H9 (cell line): ENCODE results near the gene DLST. TPM values are rescaled to one million over a fixed set of nuclear protein-coding genes. Genes with fewer than 3 reads are reported as not detected.

Experiments
- DNase-seq: peaks from one replicate; pipeline ENCODE4 v3.0.0-alpha.2; 2017
- H2AFZ ChIP-seq: one replicate; pipeline ENCODE4 v1.6.1; 2013; ENCODE audit warnings: mild to moderate bottlenecking, low read length, control low read depth, moderate library complexity
- H2AK5ac ChIP-seq: 2 replicates; pipeline ENCODE4 v1.6.1; 2013; ENCODE audit warnings: low read length, control low read depth, mixed read lengths; ENCODE audit not compliant: insufficient read length
- H2BK120ac ChIP-seq: one replicate; pipeline ENCODE4 v1.6.1; 2013; ENCODE audit warnings: low read depth, mild to moderate bottlenecking, low read length, control low read depth, inconsistent platforms; ENCODE audit not compliant: poor library complexity, severe bottlenecking
- H2BK12ac ChIP-seq: 2 replicates; pipeline ENCODE4 v1.6.1; 2013; ENCODE audit warnings: low read length, control low read depth, mixed read lengths, low read depth; ENCODE audit not compliant: insufficient read length
- H2BK15ac ChIP-seq: 2 replicates; pipeline ENCODE4 v1.6.1; 2013; ENCODE audit warnings: low read depth, low read length, control low read depth
- H2BK20ac ChIP-seq: one replicate; pipeline ENCODE4 v1.6.1; 2013; ENCODE audit warnings: low read depth, mild to moderate bottlenecking, low read length, control low read depth, inconsistent platforms; ENCODE audit not compliant: poor library complexity, severe bottlenecking
- H2BK5ac ChIP-seq: 2 replicates; pipeline ENCODE4 v1.6.1; 2013; ENCODE audit warnings: low read length, control low read depth, mixed read lengths; ENCODE audit not compliant: insufficient read length
- H3K14ac ChIP-seq: 2 replicates; pipeline ENCODE4 v1.6.1; 2013; ENCODE audit warnings: low read length, control low read depth; ENCODE audit not compliant: insufficient read depth
- H3K18ac ChIP-seq: 2 replicates; pipeline ENCODE4 v1.6.1; 2013; ENCODE audit warnings: low read depth, mild to moderate bottlenecking, mixed read lengths, low read length, control low read depth; ENCODE audit not compliant: insufficient read length
- H3K23ac ChIP-seq: 2 replicates; pipeline ENCODE4 v1.6.1; 2013; ENCODE audit warnings: low read length, control low read depth, mixed read lengths, low read depth; ENCODE audit not compliant: insufficient read length
- H3K23me2 ChIP-seq: 2 replicates; pipeline ENCODE4 v1.6.1; 2013; ENCODE audit warnings: low read depth, mild to moderate bottlenecking, mixed read lengths, low read length, control low read depth; ENCODE audit not compliant: insufficient read length, poor library complexity, severe bottlenecking
- H3K27ac ChIP-seq: 2 replicates; pipeline ENCODE4 v1.5.1; 2013; ENCODE audit warnings: low read length, control low read depth, mixed read lengths, low read depth; ENCODE audit not compliant: insufficient read length
- H3K27me3 ChIP-seq: 2 replicates; pipeline ENCODE4 v1.6.1; 2013; ENCODE audit warnings: low read length, control low read depth, inconsistent platforms; ENCODE audit not compliant: insufficient read depth
- H3K4ac ChIP-seq: 2 replicates; pipeline ENCODE4 v1.6.1; 2013; ENCODE audit warnings: low read depth, mild to moderate bottlenecking, control low read depth, inconsistent platforms, low read length, moderate library complexity
- H3K4me1 ChIP-seq: 2 replicates; pipeline ENCODE4 v1.6.1; 2013; ENCODE audit warnings: low read length, control low read depth, inconsistent platforms; ENCODE audit not compliant: insufficient read depth
- H3K4me2 ChIP-seq: 2 replicates; pipeline ENCODE4 v1.6.1; 2013; ENCODE audit warnings: low read length, control low read depth, mixed read lengths; ENCODE audit not compliant: insufficient read length, insufficient read depth
- H3K56ac ChIP-seq: 2 replicates; pipeline ENCODE4 v1.6.1; 2013; ENCODE audit warnings: low read depth, mild to moderate bottlenecking, mixed read lengths, low read length, control low read depth; ENCODE audit not compliant: insufficient read length
- H3K79me1 ChIP-seq: 2 replicates; pipeline ENCODE4 v1.6.1; 2013; ENCODE audit warnings: low read depth, mild to moderate bottlenecking, moderate library complexity, low read length, control low read depth, inconsistent platforms; ENCODE audit not compliant: insufficient read depth, poor library complexity, severe bottlenecking
- H3K79me2 ChIP-seq: 2 replicates; pipeline ENCODE4 v1.6.1; 2013; ENCODE audit warnings: low read length, control low read depth, inconsistent platforms; ENCODE audit not compliant: insufficient read depth
- H3K9ac ChIP-seq: 2 replicates; pipeline ENCODE4 v1.6.1; 2013; ENCODE audit warnings: low read length, control low read depth, mixed read lengths; ENCODE audit not compliant: insufficient read length; ENCODE audit errors: extremely low read depth
- H3K9me3 ChIP-seq: one replicate; pipeline ENCODE4 v1.6.1; 2013; ENCODE audit warnings: low read depth, low read length, inconsistent platforms; ENCODE audit not compliant: control insufficient read depth
- H3T11ph ChIP-seq: one replicate; pipeline ENCODE4 v1.6.1; 2013; ENCODE audit warnings: mild to moderate bottlenecking, low read length, control low read depth, inconsistent platforms
- H4K20me1 ChIP-seq: one replicate; pipeline ENCODE4 v1.6.1; 2013; ENCODE audit not compliant: control insufficient read depth, insufficient read length, insufficient read depth
- H4K5ac ChIP-seq: 2 replicates; pipeline ENCODE4 v1.6.1; 2013; ENCODE audit warnings: low read depth, mild to moderate bottlenecking, mixed read lengths, low read length, control low read depth; ENCODE audit not compliant: insufficient read length
- H4K8ac ChIP-seq: replicated peaks from 2 replicates; pipeline ENCODE4 v1.6.1; 2013; ENCODE audit warnings: low read length, control low read depth, mixed read lengths, low read depth; ENCODE audit not compliant: insufficient read length
- H4K91ac ChIP-seq: 2 replicates; pipeline ENCODE4 v1.6.1; 2013; ENCODE audit warnings: low read depth, mild to moderate bottlenecking, moderate library complexity, mixed read lengths, low read length, control low read depth; ENCODE audit not compliant: insufficient read length
- H3K27ac Mint-ChIP-seq, 3 experiments: 2 replicates in 2 of 3; 3 replicates in 1 of 3; pipeline ENCODE4 v1.8.0; 2020 to 2021; ENCODE audit warnings: mixed read lengths in 3 of 3, mild to moderate bottlenecking in 1 of 3, moderate library complexity in 1 of 3
- H3K27me3 Mint-ChIP-seq: 2 replicates; pipeline ENCODE4 v1.8.0; 2021; ENCODE audit warnings: low read depth, mild to moderate bottlenecking, moderate library complexity, mixed read lengths
- H3K36me3 Mint-ChIP-seq, 3 experiments: 2 replicates in 2 of 3; 3 replicates in 1 of 3; pipeline ENCODE4 v1.8.0; 2020 to 2021; ENCODE audit warnings: low read depth in 3 of 3, mixed read lengths in 3 of 3; ENCODE audit not compliant: insufficient read depth in 1 of 3
- H3K4me1 Mint-ChIP-seq, 2 experiments: 2 replicates each; pipeline ENCODE4 v1.8.0; 2020; ENCODE audit warnings: mixed read lengths in 2 of 2
- H3K4me3 Mint-ChIP-seq, 2 experiments: 2 replicates in 1 of 2; 3 replicates in 1 of 2; pipeline ENCODE4 v1.8.0; 2020 to 2021; ENCODE audit warnings: mild to moderate bottlenecking in 2 of 2, mixed read lengths in 2 of 2, moderate library complexity in 1 of 2
- H3K9me3 Mint-ChIP-seq, 2 experiments: 2 replicates in 1 of 2; 3 replicates in 1 of 2; pipeline ENCODE4 v1.8.0; 2020; ENCODE audit warnings: mild to moderate bottlenecking in 2 of 2, mixed read lengths in 2 of 2, moderate library complexity in 1 of 2
- CTCF ChIP-seq: fragments of 200-600 bp; sonication (generic); conservative IDR thresholded peaks from 3 replicates; pipeline ENCODE4 v1.8.0; 2021; ENCODE audit warnings: antibody characterized with exemption, mild to moderate bottlenecking
- WGBS: extraction: QIAGEN DNeasy Blood & Tissue Kit; methylation state at CpG from one replicate; pipeline ENCODE4 v1.1.7; 2013; ENCODE audit warnings: missing lambda C conversion rate, low lambda C conversion rate, mixed read lengths; ENCODE audit not compliant: insufficient read length; ENCODE audit errors: extremely low coverage; 5-methylcytosine and 5-hydroxymethylcytosine counted together
- total RNA-seq: library from RNA; stranded (reverse); gene quantifications from 2 replicates; pipeline ENCODE4 v1.2.1, GENCODE V29; 2021

The DLST gene
- total RNA-seq, 1 experiment from 2014 or later: 116 TPM

GRCh38 chr14:74846168-74846567 is 35.5 kb upstream of the DLST start:
- Histone ChIP-seq H2BK12ac (no peak overlapping the region), H3K4ac (no peak overlapping the region), H2BK120ac (no peak overlapping the region), H3K9me3 (no peaks in the 10 kb centered on the region), H2AFZ (no peak overlapping the region), H4K5ac (no peak overlapping the region), H3K23me2 (no peaks in the 10 kb centered on the region), H4K8ac (no peak overlapping the region), H2BK5ac (no peak overlapping the region), H3K4me2 (no peak overlapping the region), H3K14ac (no peak overlapping the region), H4K20me1 (no peaks in the 10 kb centered on the region), H3K27ac (no peak overlapping the region), H2AK5ac (no peak overlapping the region), H4K91ac (no peak overlapping the region), H3K23ac (no peak overlapping the region), H3K9ac (no peak overlapping the region), H3K4me1 (no peaks in the 10 kb centered on the region), H3T11ph (no peak overlapping the region), H3K56ac (no peak overlapping the region), H3K18ac (no peak overlapping the region), H2BK20ac (no peak overlapping the region), H2BK15ac (no peak overlapping the region), H3K79me2 (no peaks in the 10 kb centered on the region), H3K27me3 (no peaks in the 10 kb centered on the region), H3K79me1 (no peaks in the 10 kb centered on the region)
- no peak overlapping the region; a peak in 1 of 7 replicates for H3K27ac Mint-ChIP-seq
- H3K4me1 Mint-ChIP-seq: peaks cover 0 to 2% of the 10 kb centered on the region in 2 experiments; a peak in 1 of 4 replicates
- H3K27me3 Mint-ChIP-seq: no peaks in the 10 kb centered on the region
- no peak overlapping the region for H3K4me3 Mint-ChIP-seq
- no peaks in the 10 kb centered on the region for H3K9me3 Mint-ChIP-seq
- H3K36me3 Mint-ChIP-seq: no peaks in the 10 kb centered on the region
- no CpG with 5 or more reads among the region's 3 CpGs for WGBS
- TF ChIP-seq CTCF: no peak
- no peak for DNase-seq
